A549 (cell line): ENCODE data around the gene TEPSIN. TPM values are rescaled to one million over a fixed set of nuclear protein-coding genes. Genes with fewer than 3 reads are reported as not detected.

Source experiments
- ATAC-seq, 2 experiments: fragments of 200-7000 bp in 1 of 2; fragments of >200 bp in 1 of 2; cut with Nextera tagmentation in 1 of 2; cut with Tn5 transposase in 1 of 2; 3 replicates each; pipeline versions ENCODE4 v1.8.0 to v1.9.1; 2018 to 2020; ENCODE audit warnings: mild to moderate bottlenecking in 1 of 2, moderate library complexity in 1 of 2
- CTCF ChIA-PET: fragments of 300-600 bp; sonication (Branson Sonifier 250); formaldehyde crosslinking; extraction: SDS; loops from one replicate; lab custom pipeline; 2021; ENCODE audit warnings: antibody characterized with exemption, inconsistent platforms; lab: Yijun Ruan, JAX
- POLR2A ChIA-PET: fragments of 350-600 bp; formaldehyde crosslinking; extraction: SDS; loops from one replicate; lab custom pipeline; 2021; ENCODE audit warnings: antibody characterized with exemption, inconsistent platforms; lab: Yijun Ruan, JAX
- DNase-seq, 2 experiments: peaks; one replicate each; pipeline versions ENCODE4 v3.0.0 to v3.0.0-alpha.2; 2011 to 2016; ENCODE audit warnings: low read depth in 1 of 2, low spot score in 1 of 2
- FAIRE-seq: peaks from 2 replicates; lab custom pipeline; 2011; peaks lifted over from hg19 to GRCh38; lab: Jason Lieb, UNC
- H3K27ac ChIP-seq, 2 experiments: fragments of >200 bp; sonication (Bioruptor Twin); formaldehyde crosslinking; 3 replicates each; pipeline ENCODE4 v1.5.1; 2016 to 2017
- H3K4me1 ChIP-seq: fragments of >200 bp; sonication (Bioruptor Twin); formaldehyde crosslinking; 3 replicates; pipeline ENCODE4 v1.6.1; 2016
- H3K4me2 ChIP-seq: fragments of >200 bp; sonication (Bioruptor Twin); formaldehyde crosslinking; 3 replicates; pipeline ENCODE4 v1.6.1; 2016
- H3K4me3 ChIP-seq: fragments of >200 bp; sonication (Bioruptor Twin); formaldehyde crosslinking; 3 replicates; pipeline ENCODE4 v1.5.1; 2016
- H3K9me3 ChIP-seq: fragments of >200 bp; sonication (Bioruptor Twin); formaldehyde crosslinking; 3 replicates; pipeline ENCODE4 v1.6.1; 2016
- BHLHE40 ChIP-seq: IDR thresholded peaks from 2 replicates; pipeline ENCODE4 v1.6.1; 2012; ENCODE audit warnings: low read depth, low read length, inconsistent platforms
- CBX8 ChIP-seq: fragments of 200-600 bp; sonication (generic); IDR thresholded peaks from 2 replicates; pipeline ENCODE4 v1.6.1; 2016
- CEBPB ChIP-seq, 2 experiments: fragments of >200 bp in 1 of 2; sonication (Bioruptor Twin) in 1 of 2; formaldehyde crosslinking in 1 of 2; IDR thresholded peaks; 2 replicates each; pipeline ENCODE4 v1.6.1; 2012 to 2016
- CHD2 ChIP-seq: fragments of 150-350 bp; IDR thresholded peaks from 2 replicates; pipeline ENCODE4 v1.6.1; 2014; ENCODE audit warnings: low read length; ENCODE audit not compliant: partially characterized antibody
- EP300 ChIP-seq, 2 experiments: fragments of >200 bp; sonication (Bioruptor Twin); formaldehyde crosslinking; IDR thresholded peaks; 2 replicates in 1 of 2; 3 replicates in 1 of 2; pipeline ENCODE4 v1.6.1; 2016 to 2017
- HES2 ChIP-seq: fragments of >200 bp; sonication (Bioruptor Twin); formaldehyde crosslinking; IDR thresholded peaks from 2 replicates; pipeline ENCODE4 v1.6.1; 2016
- HEYL ChIP-seq: fragments of 250-450 bp; sonication (Bioruptor Pico); IDR thresholded peaks from 2 replicates; pipeline ENCODE4 v1.8.0; 2021; ENCODE audit warnings: mild to moderate bottlenecking, moderate library complexity
- HOXA7 ChIP-seq: fragments of 250-450 bp; sonication (Bioruptor Pico); IDR thresholded peaks from 2 replicates; pipeline ENCODE4 v1.5.0; 2020; ENCODE audit warnings: mild to moderate bottlenecking, moderate library complexity
- HOXB5 ChIP-seq: fragments of 250-450 bp; sonication (Bioruptor Pico); IDR thresholded peaks from 2 replicates; pipeline ENCODE4 v1.5.0; 2020; ENCODE audit warnings: mild to moderate bottlenecking, moderate library complexity
- JUNB ChIP-seq: fragments of >200 bp; sonication (Bioruptor Twin); formaldehyde crosslinking; IDR thresholded peaks from 2 replicates; pipeline ENCODE4 v1.6.1; 2016
- KDM5A ChIP-seq: fragments of 200-600 bp; sonication (generic); IDR thresholded peaks from 2 replicates; pipeline ENCODE4 v1.6.1; 2016; ENCODE audit warnings: antibody characterized with exemption, mild to moderate bottlenecking
- PHF8 ChIP-seq: fragments of 200-600 bp; sonication (generic); IDR thresholded peaks from 2 replicates; pipeline ENCODE4 v1.6.1; 2016; ENCODE audit warnings: low read depth, mild to moderate bottlenecking, antibody characterized with exemption, moderate library complexity, borderline replicate concordance
- POLR2A ChIP-seq: IDR thresholded peaks from 2 replicates; pipeline ENCODE4 v1.6.1; 2012; ENCODE audit warnings: mild to moderate bottlenecking, low read length
- RAD21 ChIP-seq, 2 experiments: fragments of >200 bp in 1 of 2; sonication (Bioruptor Twin) in 1 of 2; formaldehyde crosslinking in 1 of 2; IDR thresholded peaks in 1 of 2; conservative IDR thresholded peaks in 1 of 2; 2 replicates in 1 of 2; 3 replicates in 1 of 2; pipeline ENCODE4 v1.6.1; 2012 to 2018; ENCODE audit warnings: inconsistent platforms in 1 of 2
- RARB ChIP-seq: fragments of 250-450 bp; sonication (Bioruptor Pico); IDR thresholded peaks from 2 replicates; pipeline ENCODE4 v1.8.0; 2021; ENCODE audit warnings: mild to moderate bottlenecking, moderate library complexity
- RCOR1 ChIP-seq: fragments of 150-350 bp; IDR thresholded peaks from 2 replicates; pipeline ENCODE4 v1.6.1; 2014; ENCODE audit warnings: antibody characterized with exemption, low read length, low read depth
- RFX5 ChIP-seq: fragments of 450-650 bp; IDR thresholded peaks from 2 replicates; pipeline ENCODE4 v1.7.1; 2014; ENCODE audit warnings: antibody characterized with exemption, mild to moderate bottlenecking, moderate library complexity
- TFCP2L1 ChIP-seq: fragments of 250-450 bp; sonication (Bioruptor Pico); IDR thresholded peaks from 2 replicates; pipeline ENCODE4 v1.5.0; 2021; ENCODE audit warnings: mild to moderate bottlenecking
- TP53 ChIP-seq: fragments of 250-450 bp; sonication (Bioruptor Pico); IDR thresholded peaks from 2 replicates; pipeline ENCODE4 v1.5.0; 2021; ENCODE audit warnings: mild to moderate bottlenecking, moderate library complexity
- ZSCAN20 ChIP-seq: fragments of 250-450 bp; sonication (Bioruptor Pico); IDR thresholded peaks from 2 replicates; pipeline ENCODE4 v1.8.0; 2022; ENCODE audit warnings: mild to moderate bottlenecking, moderate library complexity
- WGBS: methylation state at CpG from one replicate; pipeline ENCODE4 v1.1.6; 2017; ENCODE audit errors: missing lambda C conversion rate; 5-methylcytosine and 5-hydroxymethylcytosine counted together
- polyA plus RNA-seq, 4 experiments: library from polyadenylated mRNA; depleted of rRNA in 3 of 4; stranded (reverse); fragments of >200 nt; fragmentation: RNase III in 1 of 4; extraction: RNeasy Plus Mini Kit Qiagen cat#74134 plus additional on column Dnase treatment in 1 of 4; gene quantifications; 2 replicates in 3 of 4; 3 replicates in 1 of 4; pipeline ENCODE4 v1.2.3, GENCODE V29; 2011 to 2017

Gene TEPSIN
- polyA plus RNA-seq, 2 of the 4 experiments (the other 2 are of a cell fraction): 12.5 to 31.3 TPM

- TF ChIP-seq RARB: no peak
Observed at GRCh38 chr17:81235822-81236740, 2.8 kb downstream of the TEPSIN start (continued).

- no peaks in the 10 kb centered on the region for H3K9me3 ChIP-seq
- peaks cover 8% of the 10 kb centered on the region for H3K4me1 ChIP-seq
- ATAC-seq (no peak), DNase-seq (no peak), FAIRE-seq (no peak)
- H3K4me2 ChIP-seq: no peak overlapping the region
- CTCF ChIA-PET: interaction anchor here (0.9 to 13.0 kb wide), 5 partner anchors 34 to 211 kb away, joined by 3 to 153 read pairs (median 3); no protein-coding TSS in a partner anchor
- 84% methylated on average over 22 of the region's 26 CpGs for WGBS
- POLR2A ChIA-PET: no interaction called here
- H3K4me3 ChIP-seq: no peak overlapping the region
- TF ChIP-seq JUNB (no peak), HES2 (no peak), EP300 (IDR thresholded peaks at IDR 0.05) (no peak), HEYL (CRISPR knock-in tag) (no peak), RCOR1 (no peak), HOXB5 (no peak), RARB (no peak), BHLHE40 (no peak), TFCP2L1 (no peak), RFX5 (no peak), TP53 (CRISPR knock-in tag) (no peak), PHF8 (no peak), CEBPB (IDR thresholded peaks at IDR 0.05) (no peak)
- no peak overlapping the region for H3K27ac ChIP-seq
Observed at GRCh38 chr17:81234940-81235821, 3.7 kb downstream of the TEPSIN start.

- TF ChIP-seq KDM5A (no peak), CHD2 (no peak), HEYL (CRISPR knock-in tag) (no peak), RFX5 (no peak), ZSCAN20 (CRISPR knock-in tag) (no peak), POLR2A (no peak), RAD21 (conservative IDR thresholded peaks at IDR 0.05 in 1 of 2, IDR thresholded peaks at IDR 0.05 in 1 of 2) (no peak), CBX8 (no peak), HOXA7 (no peak), JUNB (no peak)
- FAIRE-seq: no peak
- Histone ChIP-seq H3K4me2 (no peak overlapping the region), H3K27ac (no peak overlapping the region), H3K4me1 (peaks cover 7% of the 10 kb centered on the region), H3K4me3 (no peak overlapping the region), H3K9me3 (no peaks in the 10 kb centered on the region)
- ChIA-PET POLR2A (interaction anchor here (0.6 kb wide), 1 partner anchor 244 kb away, joined by 5 read pairs; no protein-coding TSS in a partner anchor), CTCF (interaction anchor here (1.3 to 13.0 kb wide), 3 partner anchors 19 to 91 kb away, joined by 3 to 153 read pairs (median 6); no protein-coding TSS in a partner anchor)
- no peak for DNase-seq
- WGBS: 85% methylated on average over 12 of the region's 13 CpGs
- no peak for ATAC-seq
Observed at GRCh38 chr17:81234506-81234855, 4.4 kb downstream of the TEPSIN start.
